Neural progenitor cell (in vitro differentiated cells): Measurements from ENCODE around the gene SFMBT2. TPM values are rescaled to one million over a fixed set of nuclear protein-coding genes. Genes with fewer than 3 reads are reported as not detected.

Source experiments
- DNase-seq: peaks from one replicate; pipeline ENCODE4 v3.0.0-alpha.2; 2016; ENCODE audit warnings: low spot score
- H2AFZ ChIP-seq: fragments of 200-600 bp; sonication (generic); replicated peaks from 2 replicates; pipeline ENCODE4 v1.6.1; 2016; ENCODE audit warnings: antibody characterized with exemption
- H3F3A ChIP-seq: fragments of 200-600 bp; sonication (generic); 2 replicates; pipeline ENCODE4 v1.6.1; 2016; ENCODE audit warnings: antibody characterized with exemption, low read depth
- H3K27ac ChIP-seq: fragments of 200-600 bp; sonication (generic); 2 replicates; pipeline ENCODE4 v1.5.1; 2016; ENCODE audit warnings: mild to moderate bottlenecking
- H3K27me3 ChIP-seq: fragments of 200-600 bp; sonication (generic); 2 replicates; pipeline ENCODE4 v1.6.1; 2016; ENCODE audit warnings: mild to moderate bottlenecking, moderate library complexity
- H3K36me3 ChIP-seq: fragments of 200-600 bp; sonication (generic); 2 replicates; pipeline ENCODE4 v1.5.1; 2016
- H3K4me1 ChIP-seq: fragments of 200-600 bp; sonication (generic); 2 replicates; pipeline ENCODE4 v1.6.1; 2016; ENCODE audit warnings: mixed run types
- H3K4me2 ChIP-seq: fragments of 200-600 bp; sonication (generic); 2 replicates; pipeline ENCODE4 v1.6.1; 2016
- H3K4me3 ChIP-seq: fragments of 200-600 bp; sonication (generic); 2 replicates; pipeline ENCODE4 v1.5.1; 2016
- H3K79me2 ChIP-seq: fragments of 200-600 bp; sonication (generic); 2 replicates; pipeline ENCODE4 v1.6.1; 2016; ENCODE audit warnings: low read depth
- H3K9ac ChIP-seq: fragments of 200-600 bp; sonication (generic); 2 replicates; pipeline ENCODE4 v1.6.1; 2016
- H3K9me3 ChIP-seq: fragments of 200-600 bp; sonication (generic); 2 replicates; pipeline ENCODE4 v1.5.1; 2016; ENCODE audit warnings: low read depth
- H4K20me1 ChIP-seq: fragments of 200-600 bp; sonication (generic); 2 replicates; pipeline ENCODE4 v1.6.1; 2016; ENCODE audit warnings: low read depth
- H3K27ac Mint-ChIP-seq: 3 replicates; pipeline ENCODE4 v1.8.0; 2021; ENCODE audit warnings: mixed read lengths
- H3K27me3 Mint-ChIP-seq: 2 replicates; pipeline ENCODE4 v1.8.0; 2022; ENCODE audit warnings: low read depth, mild to moderate bottlenecking, inconsistent platforms, moderate library complexity, mixed read lengths; ENCODE audit not compliant: insufficient read depth
- H3K36me3 Mint-ChIP-seq: 3 replicates; pipeline ENCODE4 v1.8.0; 2021; ENCODE audit warnings: mixed read lengths
- H3K4me1 Mint-ChIP-seq: 3 replicates; pipeline ENCODE4 v1.8.0; 2021; ENCODE audit warnings: mixed read lengths
- H3K4me3 Mint-ChIP-seq: 3 replicates; pipeline ENCODE4 v1.8.0; 2021; ENCODE audit warnings: mild to moderate bottlenecking, moderate library complexity, mixed read lengths
- H3K9me3 Mint-ChIP-seq: 3 replicates; pipeline ENCODE4 v1.8.0; 2020; ENCODE audit warnings: mixed read lengths
- CTCF ChIP-seq: fragments of 200-600 bp; sonication (generic); IDR thresholded peaks from 2 replicates; pipeline ENCODE4 v1.5.1; 2017; ENCODE audit warnings: antibody characterized with exemption, mild to moderate bottlenecking
- EZH2 ChIP-seq: fragments of 200-600 bp; sonication (generic); IDR thresholded peaks from 2 replicates; pipeline ENCODE4 v1.6.1; 2017; ENCODE audit warnings: antibody characterized with exemption, mild to moderate bottlenecking, moderate library complexity
- EZH2phosphoT487 ChIP-seq: fragments of 200-600 bp; sonication (generic); IDR thresholded peaks from 2 replicates; pipeline ENCODE4 v1.6.1; 2017; ENCODE audit warnings: antibody characterized with exemption
- total RNA-seq: library from RNA; depleted of rRNA; stranded (reverse); fragments of >200 nt; gene quantifications from 2 replicates; pipeline ENCODE4 v1.2.3, GENCODE V29; 2015; ENCODE audit warnings: low replicate concordance

Gene SFMBT2
- total RNA-seq, 1 donor from 2014 or later: 1.8 TPM

- DNase-seq: no peak
- no peak for TF ChIP-seq CTCF
- TF ChIP-seq EZH2phosphoT487: no peak
- no peak for TF ChIP-seq EZH2
- Histone ChIP-seq H3K27me3 (no peaks in the 10 kb centered on the region), H3K36me3 (peaks cover 6% of the 10 kb centered on the region), H2AFZ (no peak overlapping the region), H3K79me2 (no peaks in the 10 kb centered on the region), H3K4me2 (no peak overlapping the region), H3K27ac (no peak overlapping the region), H3F3A (peaks cover 4% of the 10 kb centered on the region), H3K4me1 (peaks cover 17% of the 10 kb centered on the region), H3K9ac (no peak overlapping the region), H3K4me3 (no peak overlapping the region), H4K20me1 (no peaks in the 10 kb centered on the region), H3K9me3 (no peaks in the 10 kb centered on the region)
- Mint-ChIP-seq H3K36me3 (peaks cover 44% of the 10 kb centered on the region), H3K4me1 (peaks cover 12% of the 10 kb centered on the region), H3K4me3 (no peak overlapping the region), H3K27ac (no peak overlapping the region), H3K27me3 (no peaks in the 10 kb centered on the region), H3K9me3 (peaks cover 12% of the 10 kb centered on the region)
Measured at GRCh38 chr10:7362471-7362870, 48.4 kb downstream of the SFMBT2 start.

GRCh38 chr10:7361316-7361715 lies 49.5 kb downstream of the SFMBT2 start:
- H3K27ac ChIP-seq: no peak overlapping the region
- Mint-ChIP-seq H3K9me3 (peaks cover 12% of the 10 kb centered on the region), H3K27ac (no peak overlapping the region), H3K4me3 (no peak overlapping the region), H3K27me3 (peaks cover 2% of the 10 kb centered on the region), H3K36me3 (peaks cover 40% of the 10 kb centered on the region), H3K4me1 (peaks cover 12% of the 10 kb centered on the region)
- no peak overlapping the region for H3K4me2 ChIP-seq
- no peak overlapping the region for H3K9ac ChIP-seq
- no peaks in the 10 kb centered on the region for H3K27me3 ChIP-seq
- peaks cover 7% of the 10 kb centered on the region for H3K4me1 ChIP-seq
- H3K79me2 ChIP-seq: no peaks in the 10 kb centered on the region
- no peak overlapping the region for H2AFZ ChIP-seq
- no peak overlapping the region for H3K4me3 ChIP-seq
- H3K36me3 ChIP-seq: peaks cover 6% of the 10 kb centered on the region
- no peaks in the 10 kb centered on the region for H3K9me3 ChIP-seq
- no peaks in the 10 kb centered on the region for H4K20me1 ChIP-seq
- TF ChIP-seq EZH2 (no peak), CTCF (no peak), EZH2phosphoT487 (no peak)
- no peak for DNase-seq
- no peaks in the 10 kb centered on the region for H3F3A ChIP-seq

- H3K36me3 Mint-ChIP-seq: peaks cover 36% of the 10 kb centered on the region
- Histone ChIP-seq H3K27me3 (no peaks in the 10 kb centered on the region), H3K4me1 (no peaks in the 10 kb centered on the region), H3K27ac (no peak overlapping the region), H3K4me3 (no peak overlapping the region), H3K36me3 (peaks cover 6% of the 10 kb centered on the region), H3F3A (no peaks in the 10 kb centered on the region), H3K9me3 (no peaks in the 10 kb centered on the region), H4K20me1 (no peaks in the 10 kb centered on the region), H3K4me2 (no peak overlapping the region), H3K9ac (no peak overlapping the region), H2AFZ (no peak overlapping the region), H3K79me2 (no peaks in the 10 kb centered on the region)
- no peak overlapping the region for H3K27ac Mint-ChIP-seq
- no peak for TF ChIP-seq EZH2phosphoT487
- TF ChIP-seq CTCF: no peak
- no peak for TF ChIP-seq EZH2
- no peak for DNase-seq
- peaks cover 12% of the 10 kb centered on the region for H3K9me3 Mint-ChIP-seq
- peaks cover 4% of the 10 kb centered on the region for H3K4me1 Mint-ChIP-seq
- H3K27me3 Mint-ChIP-seq: peaks cover 2% of the 10 kb centered on the region
- H3K4me3 Mint-ChIP-seq: no peak overlapping the region
Measured at GRCh38 chr10:7359954-7360353, 50.9 kb downstream of the SFMBT2 start.
